Activated CD4-positive, alpha-beta T cell treated with anti-CD3 and anti-CD28 coated beads for 4 hours (primary cell): Measurements from ENCODE around the gene IFNAR2.

Source experiments
- DNase-seq, 2 donors: peaks; one replicate each; pipeline ENCODE4 v3.0.0-alpha.2; 2020

Gene IFNAR2

DNA sequence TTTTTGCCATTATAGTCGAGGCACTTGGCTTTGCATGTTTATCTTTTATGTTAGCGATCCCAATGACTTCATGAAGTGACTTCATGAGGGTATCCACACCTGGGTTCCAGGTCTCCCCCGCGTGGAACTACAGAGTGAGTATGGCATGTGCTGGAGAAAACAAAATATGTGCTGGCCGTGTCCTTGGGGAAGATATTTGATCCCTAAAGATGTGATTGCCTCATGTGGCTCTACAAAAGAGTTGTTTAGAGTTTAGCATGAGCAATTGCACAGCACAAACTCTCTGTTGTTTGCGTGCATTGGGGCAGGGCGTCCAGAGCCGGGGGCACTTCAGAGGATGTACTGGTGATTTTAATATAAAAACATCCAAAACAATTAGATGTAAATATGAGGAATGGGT, 41.2 kb downstream of the IFNAR2 start:
- DNase-seq = no peak

DNA sequence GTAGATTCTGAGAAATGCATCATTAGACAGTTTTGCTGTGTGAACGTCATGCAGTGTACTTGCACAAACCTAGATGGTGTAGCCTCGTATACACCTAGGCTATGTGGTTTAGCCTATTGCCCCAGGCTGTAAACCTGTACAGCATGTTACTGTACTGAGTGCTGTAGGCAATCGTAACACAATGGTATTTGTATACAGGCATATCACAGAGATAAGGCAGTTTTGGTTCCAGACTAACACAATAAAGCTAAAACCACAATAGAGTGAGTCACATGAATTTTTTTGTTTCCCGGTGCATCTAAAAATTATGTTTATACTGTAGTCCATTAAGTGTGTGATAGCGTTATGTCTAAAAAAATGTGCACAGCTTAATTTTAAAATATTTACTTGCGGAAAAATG, 43.3 kb downstream of the IFNAR2 start:
- no peak for DNase-seq

DNA sequence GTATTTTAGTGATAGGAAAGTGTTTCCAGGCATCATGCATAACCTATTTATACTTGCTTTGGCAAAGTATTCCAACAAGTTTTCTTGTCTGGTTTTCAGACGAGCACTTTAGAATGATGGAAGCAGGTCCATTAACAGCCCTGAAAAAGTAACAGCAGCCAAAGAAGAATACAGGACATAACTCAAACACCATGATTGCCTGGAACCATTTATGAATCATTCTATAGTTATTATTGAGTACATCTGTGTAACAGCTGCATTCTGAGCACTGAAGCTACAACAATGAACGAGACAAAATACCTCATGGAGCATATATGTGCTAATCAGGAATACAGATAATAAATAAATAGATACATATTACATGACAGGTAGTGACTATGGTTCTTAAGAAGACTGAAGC, 49.0 kb downstream of the IFNAR2 start:
- DNase-seq = no peak

DNA sequence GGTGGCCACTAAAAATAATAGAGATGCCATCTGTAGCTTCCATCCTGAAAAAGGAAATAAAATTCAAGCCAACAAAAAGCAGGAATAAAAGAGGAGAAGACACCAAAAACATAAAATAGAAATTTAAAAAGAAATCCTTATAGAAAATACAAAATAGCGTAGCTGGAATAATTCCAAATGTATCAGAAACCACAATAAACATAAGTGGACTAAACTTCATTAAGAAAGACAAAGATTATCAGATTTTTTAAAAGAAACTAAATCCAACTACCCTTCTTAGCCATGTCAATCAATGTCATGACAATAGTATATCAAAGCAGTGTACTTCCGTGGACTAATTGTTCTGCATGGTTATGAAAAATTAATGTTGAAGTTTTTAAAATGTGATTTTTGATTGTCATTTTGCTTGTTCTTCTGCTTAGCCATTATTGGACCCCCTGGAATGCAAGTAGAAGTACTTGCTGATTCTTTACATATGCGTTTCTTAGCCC, 49.6 kb downstream of the IFNAR2 start:
- no peak for DNase-seq
